HG03469 (cell line): ENCODE measurements around the gene MKRN1.
A peak's percentile ranks its signal among the peaks of the same experiment; 100 is the strongest.
"Not testable (repeated sequence)": the region's sequence is repeated elsewhere in the genome, so short reads cannot be mapped to it uniquely, and the experiment has no call there.

Experiments used
- ATAC-seq: cut with Tn5 transposase; IDR thresholded peaks from one replicate; pipeline ENCODE4 v1.9.1; 2021; ENCODE audit warnings: mild to moderate bottlenecking, moderate library complexity, moderate number of reproducible peaks; ENCODE audit not compliant: unreplicated experiment

Gene MKRN1, protein sequence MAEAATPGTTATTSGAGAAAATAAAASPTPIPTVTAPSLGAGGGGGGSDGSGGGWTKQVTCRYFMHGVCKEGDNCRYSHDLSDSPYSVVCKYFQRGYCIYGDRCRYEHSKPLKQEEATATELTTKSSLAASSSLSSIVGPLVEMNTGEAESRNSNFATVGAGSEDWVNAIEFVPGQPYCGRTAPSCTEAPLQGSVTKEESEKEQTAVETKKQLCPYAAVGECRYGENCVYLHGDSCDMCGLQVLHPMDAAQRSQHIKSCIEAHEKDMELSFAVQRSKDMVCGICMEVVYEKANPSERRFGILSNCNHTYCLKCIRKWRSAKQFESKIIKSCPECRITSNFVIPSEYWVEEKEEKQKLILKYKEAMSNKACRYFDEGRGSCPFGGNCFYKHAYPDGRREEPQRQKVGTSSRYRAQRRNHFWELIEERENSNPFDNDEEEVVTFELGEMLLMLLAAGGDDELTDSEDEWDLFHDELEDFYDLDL

GRCh38 chr7:140479062-140479738 lies at the start of gene MKRN1:
Gene MKRN1, minus strand, starts transcription at chr7:140479505. Its CDS starts 161 bp downstream, at chr7:140479344.
- peak; percentile 84 for ATAC-seq

- ATAC-seq, result no peak
These were observed 47.7 kb upstream of the MKRN1 start for GRCh38 chr7:140526787-140527664.

DNA sequence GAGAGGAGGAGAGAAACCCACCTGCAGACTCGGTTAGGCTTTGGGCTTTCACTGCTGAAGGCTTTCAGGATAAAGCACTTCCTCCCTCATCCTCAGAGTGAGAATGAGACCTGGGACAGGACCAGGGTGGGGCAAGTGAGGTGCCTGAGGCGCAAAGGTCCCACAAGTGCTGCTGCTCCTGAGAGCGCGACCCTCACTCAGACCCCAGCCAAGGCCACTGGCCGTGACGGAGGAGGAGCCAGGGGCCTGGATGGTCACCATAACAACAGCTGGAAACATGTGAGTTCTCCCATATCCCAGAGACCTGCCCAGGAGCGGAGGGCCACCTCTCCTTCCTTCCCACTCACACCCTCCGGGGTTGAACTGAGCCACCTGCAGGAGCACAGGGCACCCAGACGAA lies 46.9 kb upstream of the MKRN1 start:
- no peak for ATAC-seq

DNA sequence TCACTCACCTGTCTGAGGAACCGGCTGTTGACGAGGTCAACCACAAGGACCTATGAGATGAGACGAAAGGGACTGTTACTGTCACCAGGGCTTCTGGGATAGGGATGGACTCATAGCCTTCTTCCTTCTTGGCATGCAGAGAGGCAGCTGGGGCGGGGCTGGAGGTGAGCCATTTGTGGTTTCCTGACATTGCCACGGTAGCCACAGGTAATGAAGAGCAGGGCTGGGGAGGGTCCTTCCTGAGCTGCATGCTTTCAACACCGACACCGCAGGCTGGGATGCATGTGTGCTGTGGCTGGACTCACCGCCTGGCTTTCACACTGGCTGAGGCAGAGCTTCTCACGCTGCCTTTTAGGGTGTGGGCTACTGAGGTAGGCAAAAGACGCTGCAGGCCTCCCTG lies 46.4 kb upstream of the MKRN1 start:
- no peak for ATAC-seq

- ATAC-seq, result no peak
These were observed 42.1 kb upstream of the MKRN1 start for GRCh38 chr7:140521421-140521820.

DNA sequence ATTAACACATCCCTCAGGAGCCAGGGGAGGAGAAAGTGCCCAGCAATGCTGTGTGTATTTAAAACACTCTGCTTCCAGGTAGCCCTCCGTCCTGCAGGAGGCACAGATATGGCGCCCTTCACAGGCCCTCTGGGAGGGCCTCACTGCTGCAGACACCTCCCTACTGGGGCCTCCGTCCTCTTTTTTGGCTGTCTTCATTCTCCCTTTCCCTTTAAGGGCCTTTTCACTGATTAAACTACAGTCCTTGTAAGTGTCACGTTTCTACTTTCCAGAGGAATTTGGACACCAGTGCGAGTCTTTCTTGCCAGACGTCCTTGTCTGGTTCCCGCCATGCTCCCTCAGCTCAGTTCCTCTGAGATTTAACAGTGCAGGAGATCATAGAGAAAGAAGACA lies 39.7 kb upstream of the MKRN1 start:
- ATAC-seq, result no peak

GRCh38 chr7:140518370-140519006 lies 39.2 kb upstream of the MKRN1 start:
- no peak for ATAC-seq

- ATAC-seq, result no peak
These were observed 38.5 kb upstream of the MKRN1 start for GRCh38 chr7:140517546-140518369.

- ATAC-seq, result no peak
These were observed 33.2 kb upstream of the MKRN1 start for GRCh38 chr7:140512317-140513000.

- ATAC-seq, result no peak
These were observed 30.5 kb upstream of the MKRN1 start for GRCh38 chr7:140509789-140510188.

GRCh38 chr7:140507556-140507955 lies 28.3 kb upstream of the MKRN1 start:
- not testable (repeated sequence) for ATAC-seq

DNA sequence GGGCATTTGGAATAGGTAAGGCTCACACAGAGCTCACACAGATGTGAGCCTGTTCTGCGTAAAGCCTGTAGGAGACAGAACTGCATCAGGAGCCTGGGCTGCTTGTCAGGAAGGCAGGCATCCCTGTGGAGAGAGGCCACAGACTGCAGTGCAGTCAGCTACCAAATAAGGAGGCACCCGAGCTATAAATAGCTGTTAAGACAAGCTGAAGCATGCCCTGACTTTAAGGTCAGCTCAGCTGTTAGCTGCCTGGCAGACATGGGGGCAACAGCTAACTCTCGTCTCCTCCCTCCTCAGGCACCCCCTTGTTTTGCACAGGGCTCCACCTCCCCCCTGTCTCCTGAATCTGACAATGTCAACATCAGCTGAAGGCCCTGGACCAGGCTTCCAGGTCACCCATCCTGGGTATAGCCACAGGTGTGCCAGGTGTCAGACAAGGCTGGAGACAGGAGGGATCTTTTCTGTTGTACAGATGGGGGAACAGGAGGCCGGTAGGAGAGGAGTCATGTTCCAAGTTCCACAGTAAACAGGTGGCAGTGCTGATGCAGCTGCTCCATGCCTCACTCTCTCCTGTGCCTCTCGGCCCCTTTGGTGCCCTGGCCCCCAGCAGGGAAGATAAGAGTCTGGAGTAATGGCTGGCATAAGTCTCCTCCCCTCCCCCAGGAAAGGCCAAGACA lies 27.6 kb upstream of the MKRN1 start:
- ATAC-seq, result no peak

GRCh38 chr7:140501966-140502365 lies 22.7 kb upstream of the MKRN1 start:
- no peak for ATAC-seq

DNA sequence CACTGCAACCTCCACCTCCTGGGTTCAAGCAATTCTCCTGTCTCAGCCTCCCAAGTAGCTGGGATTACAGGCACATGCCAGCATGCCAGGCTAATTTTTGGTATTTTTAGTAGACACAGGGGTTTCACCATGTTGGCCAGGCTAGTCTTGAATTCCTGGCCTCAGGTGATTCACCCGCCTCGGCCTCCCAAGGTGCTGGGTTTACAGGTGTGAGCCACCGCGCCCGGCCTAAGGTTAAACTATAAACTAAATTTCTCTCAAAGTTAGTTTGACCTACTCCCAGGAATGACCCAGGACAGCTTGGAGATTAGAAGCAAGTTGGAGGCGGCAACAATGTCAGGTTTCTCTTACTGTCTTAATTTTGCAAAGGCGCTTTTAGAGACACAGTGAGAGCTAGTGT lies 18.5 kb upstream of the MKRN1 start:
- not testable (repeated sequence) for ATAC-seq

GRCh38 chr7:140497241-140497769 lies 18.0 kb upstream of the MKRN1 start:
- no peak for ATAC-seq

GRCh38 chr7:140495514-140496097 lies 16.3 kb upstream of the MKRN1 start:
- ATAC-seq, result no peak

DNA sequence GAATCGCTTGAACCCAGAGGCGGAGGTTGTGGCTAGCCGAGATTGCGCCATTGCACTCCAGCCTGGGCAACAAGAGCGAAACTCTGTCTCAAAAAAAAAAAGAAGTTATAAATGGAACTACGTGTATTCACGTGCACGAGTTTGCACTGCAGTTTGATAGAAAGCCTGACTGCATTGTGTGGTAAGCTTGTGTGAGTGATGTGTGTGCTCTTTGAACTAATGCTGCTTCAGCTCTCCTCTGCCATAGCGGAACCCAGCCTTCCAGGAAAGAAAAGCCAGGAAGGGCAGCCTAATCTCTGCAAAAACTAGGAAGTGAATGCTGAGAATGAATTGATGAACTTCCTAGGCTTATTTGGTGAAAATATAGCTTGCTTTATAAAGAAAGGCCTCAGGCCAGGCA lies 15.6 kb upstream of the MKRN1 start:
- no peak for ATAC-seq

DNA sequence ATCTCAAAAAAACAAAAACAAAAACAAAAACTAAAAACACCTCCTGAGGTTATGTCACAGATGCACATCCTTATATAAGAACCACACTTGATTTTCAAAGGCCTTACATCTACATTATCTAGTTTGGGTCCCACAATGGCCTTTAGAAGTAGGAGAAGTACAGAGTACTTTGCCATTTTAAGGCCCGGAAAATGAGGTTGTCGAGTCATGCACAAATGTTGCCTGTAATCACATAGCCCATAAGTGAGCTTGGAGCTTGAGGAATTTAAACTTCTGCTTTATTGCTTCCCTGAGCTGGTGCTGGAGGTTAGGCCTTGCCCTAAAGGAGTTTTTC lies 9.7 kb upstream of the MKRN1 start:
- no peak for ATAC-seq
